Fibroblast of the aortic adventitia (primary cell): Measurements from ENCODE around the gene GABBR1. TPM values are rescaled to one million over a fixed set of nuclear protein-coding genes. Genes with fewer than 3 reads are reported as not detected.
A peak's percentile ranks its signal among the peaks of the same experiment; 100 is the strongest.

Source experiments
- DNase-seq: peaks from one replicate; pipeline ENCODE4 v3.0.0-alpha.2; 2010; ENCODE audit warnings: low read depth
- H3K4me3 ChIP-seq: 2 replicates; pipeline ENCODE4 v1.5.1; 2011; ENCODE audit warnings: low read depth, mild to moderate bottlenecking, control low read depth, low read length, moderate library complexity
- CTCF ChIP-seq: IDR thresholded peaks from 2 replicates; pipeline ENCODE4 v1.5.1; 2011; ENCODE audit warnings: mild to moderate bottlenecking, low read length, control low read depth, inconsistent platforms; ENCODE audit not compliant: insufficient read depth
- total RNA-seq: library from RNA; depleted of rRNA; stranded (reverse); fragments of >200 nt; gene quantifications from 2 replicates; pipeline ENCODE4 v1.2.3, GENCODE V29; 2012; ENCODE audit warnings: low replicate concordance

The GABBR1 gene
- total RNA-seq, 1 donor: 11.7 TPM

- no peak overlapping the region for H3K4me3 ChIP-seq
- no peak for DNase-seq
- TF ChIP-seq CTCF: no peak
These were observed 39.7 kb downstream of the GABBR1 start for GRCh38 chr6:29593199-29593855.

- H3K4me3 ChIP-seq: no peak overlapping the region
- no peak for DNase-seq
- TF ChIP-seq CTCF: no peak
These were observed 41.3 kb downstream of the GABBR1 start for GRCh38 chr6:29591677-29592076.

- no peak for TF ChIP-seq CTCF
- no peak for DNase-seq
- H3K4me3 ChIP-seq: no peak overlapping the region
These were observed 42.7 kb downstream of the GABBR1 start for GRCh38 chr6:29590218-29590808.

GRCh38 chr6:29589423-29590048 lies 43.4 kb downstream of the GABBR1 start:
- peak; percentile 62 for DNase-seq

GRCh38 chr6:29584821-29585220 lies 48.2 kb downstream of the GABBR1 start, which contains the start of gene OR2H2:
OR2H2 (plus strand) TSS chr6:29585121; CDS start chr6:29587945, 2,824 bp downstream.
- H3K4me3 ChIP-seq: no peak within 1 kb of the TSS
- no peak for DNase-seq
- TF ChIP-seq CTCF: no peak

More at GRCh38 chr6:29589423-29590048, 43.4 kb downstream of the GABBR1 start:
- TF ChIP-seq CTCF: peak; percentile 96
- H3K4me3 ChIP-seq: no peak overlapping the region

- no peak for TF ChIP-seq CTCF
- H3K4me3 ChIP-seq: no peak overlapping the region
- DNase-seq: no peak
These were observed 55.4 kb downstream of the GABBR1 start for GRCh38 chr6:29577544-29577943.
